Stromal cell of bone marrow (primary cell): Measurements from ENCODE around the gene ASPG.

Source experiments
- DNase-seq: peaks from one replicate; pipeline ENCODE4 v3.0.0-alpha.2; 2012; ENCODE audit warnings: low read depth

The ASPG gene

GRCh38 chr14:104163541-104163940, 78.0 kb downstream of the ASPG start:
- no peak for DNase-seq

- no peak for DNase-seq
Observed at GRCh38 chr14:104164041-104164440, 78.5 kb downstream of the ASPG start.

DNA sequence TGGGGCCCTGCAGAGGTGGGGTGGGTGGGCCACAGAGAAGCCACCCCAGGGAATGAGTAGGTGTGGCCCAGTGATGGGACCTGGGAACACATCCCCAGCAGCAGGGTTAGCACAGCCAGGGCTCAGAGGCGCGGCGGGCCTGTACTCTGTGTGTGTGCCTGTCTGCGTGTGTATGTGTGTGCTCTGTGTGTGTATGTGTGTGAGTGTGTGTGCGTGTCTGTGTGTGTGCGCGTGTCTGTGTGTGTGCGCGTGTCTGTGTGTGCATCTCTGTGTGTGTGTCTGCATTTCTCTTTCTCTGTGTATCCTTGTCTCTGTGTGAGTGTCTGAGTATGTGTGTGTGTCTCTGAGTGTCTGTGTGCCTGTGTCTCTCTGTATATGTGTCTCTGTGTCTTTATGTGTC, 79.0 kb downstream of the ASPG start:
- DNase-seq: no peak
